HEK293 (cell line): ENCODE data around the gene CP.

Source experiments
- HOXA7 ChIP-seq: sonication (generic); formaldehyde crosslinking; IDR thresholded peaks from 2 replicates; pipeline ENCODE4 v1.8.1; 2022; ENCODE audit warnings: missing genetic modification reagents, borderline replicate concordance
- SETDB1 ChIP-seq: IDR thresholded peaks from one replicate; pipeline ENCODE4 v1.6.1; 2017; ENCODE audit warnings: mild to moderate bottlenecking, low read length, moderate library complexity, mixed read lengths; ENCODE audit not compliant: insufficient read length
- ZNF169 ChIP-seq: fragments of 450-650 bp; formaldehyde crosslinking; IDR thresholded peaks from 2 replicates; pipeline ENCODE4 v1.5.1; 2016; ENCODE audit warnings: missing biosample characterization, missing genetic modification characterization
- ZNF184 ChIP-seq: fragments of 450-650 bp; IDR thresholded peaks from 2 replicates; pipeline ENCODE4 v1.5.1; 2018; ENCODE audit warnings: missing biosample characterization, mild to moderate bottlenecking, missing genetic modification characterization
- TF ChIP-seq, protein P1 (sequence below): fragments of 450-650 bp; formaldehyde crosslinking; IDR thresholded peaks from 2 replicates; pipeline ENCODE4 v1.5.1; 2016; ENCODE audit warnings: missing biosample characterization, missing genetic modification characterization
- TF ChIP-seq, protein P2 (sequence below): fragments of 450-650 bp; formaldehyde crosslinking; IDR thresholded peaks from 2 replicates; pipeline ENCODE4 v1.5.1; 2017; ENCODE audit warnings: missing biosample characterization, missing genetic modification characterization
- TF ChIP-seq, protein P3 (sequence below): sonication (generic); formaldehyde crosslinking; IDR thresholded peaks from 2 replicates; pipeline ENCODE4 v1.8.1; 2022; ENCODE audit warnings: mild to moderate bottlenecking, moderate library complexity, missing genetic modification reagents

DNA sequence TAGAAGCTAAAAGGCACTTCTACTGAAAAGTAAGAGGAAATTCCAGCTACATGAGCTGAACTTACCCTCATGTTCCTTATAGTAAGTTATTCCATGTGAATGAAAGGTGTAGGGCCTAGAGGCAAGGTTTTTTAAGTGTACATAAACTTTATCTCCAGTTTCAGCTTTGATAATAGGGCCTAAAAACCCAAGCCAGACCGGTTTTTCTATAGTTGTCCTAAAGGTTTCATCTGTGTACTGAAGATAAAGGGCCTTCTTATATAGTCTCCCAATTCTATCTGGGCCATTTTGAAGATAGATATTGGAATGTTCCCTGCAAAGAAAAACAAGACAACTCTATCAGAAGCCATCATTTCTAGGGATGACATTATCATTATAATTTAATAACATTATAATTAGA lies 9.2 kb downstream of the CP start:
- TF ChIP-seq SETDB1 (no peak), ZNF184 (tag by site-specific recombination) (no peak), HOXA7 (CRISPR knock-in tag) (no peak), ZNF169 (no peak)
- TF ChIP-seq, protein P1, sequence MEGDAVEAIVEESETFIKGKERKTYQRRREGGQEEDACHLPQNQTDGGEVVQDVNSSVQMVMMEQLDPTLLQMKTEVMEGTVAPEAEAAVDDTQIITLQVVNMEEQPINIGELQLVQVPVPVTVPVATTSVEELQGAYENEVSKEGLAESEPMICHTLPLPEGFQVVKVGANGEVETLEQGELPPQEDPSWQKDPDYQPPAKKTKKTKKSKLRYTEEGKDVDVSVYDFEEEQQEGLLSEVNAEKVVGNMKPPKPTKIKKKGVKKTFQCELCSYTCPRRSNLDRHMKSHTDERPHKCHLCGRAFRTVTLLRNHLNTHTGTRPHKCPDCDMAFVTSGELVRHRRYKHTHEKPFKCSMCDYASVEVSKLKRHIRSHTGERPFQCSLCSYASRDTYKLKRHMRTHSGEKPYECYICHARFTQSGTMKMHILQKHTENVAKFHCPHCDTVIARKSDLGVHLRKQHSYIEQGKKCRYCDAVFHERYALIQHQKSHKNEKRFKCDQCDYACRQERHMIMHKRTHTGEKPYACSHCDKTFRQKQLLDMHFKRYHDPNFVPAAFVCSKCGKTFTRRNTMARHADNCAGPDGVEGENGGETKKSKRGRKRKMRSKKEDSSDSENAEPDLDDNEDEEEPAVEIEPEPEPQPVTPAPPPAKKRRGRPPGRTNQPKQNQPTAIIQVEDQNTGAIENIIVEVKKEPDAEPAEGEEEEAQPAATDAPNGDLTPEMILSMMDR (tag by site-specific recombination): no peak
- TF ChIP-seq, protein P2, sequence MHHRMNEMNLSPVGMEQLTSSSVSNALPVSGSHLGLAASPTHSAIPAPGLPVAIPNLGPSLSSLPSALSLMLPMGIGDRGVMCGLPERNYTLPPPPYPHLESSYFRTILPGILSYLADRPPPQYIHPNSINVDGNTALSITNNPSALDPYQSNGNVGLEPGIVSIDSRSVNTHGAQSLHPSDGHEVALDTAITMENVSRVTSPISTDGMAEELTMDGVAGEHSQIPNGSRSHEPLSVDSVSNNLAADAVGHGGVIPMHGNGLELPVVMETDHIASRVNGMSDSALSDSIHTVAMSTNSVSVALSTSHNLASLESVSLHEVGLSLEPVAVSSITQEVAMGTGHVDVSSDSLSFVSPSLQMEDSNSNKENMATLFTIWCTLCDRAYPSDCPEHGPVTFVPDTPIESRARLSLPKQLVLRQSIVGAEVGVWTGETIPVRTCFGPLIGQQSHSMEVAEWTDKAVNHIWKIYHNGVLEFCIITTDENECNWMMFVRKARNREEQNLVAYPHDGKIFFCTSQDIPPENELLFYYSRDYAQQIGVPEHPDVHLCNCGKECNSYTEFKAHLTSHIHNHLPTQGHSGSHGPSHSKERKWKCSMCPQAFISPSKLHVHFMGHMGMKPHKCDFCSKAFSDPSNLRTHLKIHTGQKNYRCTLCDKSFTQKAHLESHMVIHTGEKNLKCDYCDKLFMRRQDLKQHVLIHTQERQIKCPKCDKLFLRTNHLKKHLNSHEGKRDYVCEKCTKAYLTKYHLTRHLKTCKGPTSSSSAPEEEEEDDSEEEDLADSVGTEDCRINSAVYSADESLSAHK: no peak
- TF ChIP-seq, protein P3, sequence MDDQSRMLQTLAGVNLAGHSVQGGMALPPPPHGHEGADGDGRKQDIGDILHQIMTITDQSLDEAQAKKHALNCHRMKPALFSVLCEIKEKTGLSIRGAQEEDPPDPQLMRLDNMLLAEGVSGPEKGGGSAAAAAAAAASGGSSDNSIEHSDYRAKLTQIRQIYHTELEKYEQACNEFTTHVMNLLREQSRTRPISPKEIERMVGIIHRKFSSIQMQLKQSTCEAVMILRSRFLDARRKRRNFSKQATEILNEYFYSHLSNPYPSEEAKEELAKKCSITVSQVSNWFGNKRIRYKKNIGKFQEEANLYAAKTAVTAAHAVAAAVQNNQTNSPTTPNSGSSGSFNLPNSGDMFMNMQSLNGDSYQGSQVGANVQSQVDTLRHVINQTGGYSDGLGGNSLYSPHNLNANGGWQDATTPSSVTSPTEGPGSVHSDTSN: no peak
